K562 (cell line): ENCODE results near the gene CASTOR1. TPM values are rescaled to one million over a fixed set of nuclear protein-coding genes. Genes with fewer than 3 reads are reported as not detected.

ENCODE experiments used
- CHCHD3 ChIP-seq: fragments of 250-450 bp; sonication (Bioruptor Pico); IDR thresholded peaks from 2 replicates; pipeline ENCODE4 v2.1.2; 2022; ENCODE audit warnings: mild to moderate bottlenecking
- DPF2 ChIP-seq: fragments of 450-650 bp; IDR thresholded peaks from 2 replicates; pipeline ENCODE4 v1.6.1; 2016
- HDAC3 ChIP-seq: fragments of 450-650 bp; IDR thresholded peaks from 2 replicates; pipeline ENCODE4 v1.6.1; 2018; ENCODE audit warnings: borderline replicate concordance, mild to moderate bottlenecking, moderate library complexity; ENCODE audit not compliant: partially characterized antibody
- MTA1 ChIP-seq: fragments of 450-650 bp; IDR thresholded peaks from 2 replicates; pipeline ENCODE4 v1.6.1; 2017; ENCODE audit warnings: borderline replicate concordance
- polyA plus RNA-seq, 8 experiments: library from polyadenylated mRNA; depleted of rRNA in 4 of 8; stranded (reverse) in 5 of 8; unstranded in 3 of 8; fragments of >200 nt; fragmentation: Nextera tagmentation in 2 of 8; fragmentation: Illumina TruSeq in 1 of 8; extraction: Ambion mirVana in 2 of 8; extraction: Trizol in 1 of 8; gene quantifications; 2 replicates each; pipeline versions ENCODE4 v1.2.1 to v1.2.3, GENCODE V29; 2011 to 2014; ENCODE audit warnings: inconsistent platforms in 1 of 8, missing spikeins in 1 of 8
- total RNA-seq, 7 experiments: library from RNA; depleted of rRNA in 6 of 7; stranded (reverse); fragments of >200 nt in 6 of 7; fragmentation: Illumina TruSeq in 2 of 7; extraction: Trizol in 2 of 7; gene quantifications; 2 replicates each; pipeline versions ENCODE4 v1.2.1 to v1.2.3, GENCODE V29; 2011 to 2021; ENCODE audit warnings: low replicate concordance in 1 of 7
- TF ChIP-seq, protein P1 (sequence below): fragments of 450-650 bp; IDR thresholded peaks from 2 replicates; pipeline ENCODE4 v1.6.1; 2016; ENCODE audit warnings: low read depth
- TF ChIP-seq, protein P2 (sequence below): fragments of 450-650 bp; conservative IDR thresholded peaks from 2 replicates; pipeline ENCODE4 v1.6.1; 2016; ENCODE audit warnings: missing genetic modification characterization, low read depth, mild to moderate bottlenecking, missing compliant biosample characterization, moderate library complexity

Gene CASTOR1
- total and polyA plus RNA-seq, 9 of the 15 experiments (the other 6 are each of a cell fraction or from before 2014, with no cell fraction given): 0.35 to 2.6 (median 1.1) TPM

DNA sequence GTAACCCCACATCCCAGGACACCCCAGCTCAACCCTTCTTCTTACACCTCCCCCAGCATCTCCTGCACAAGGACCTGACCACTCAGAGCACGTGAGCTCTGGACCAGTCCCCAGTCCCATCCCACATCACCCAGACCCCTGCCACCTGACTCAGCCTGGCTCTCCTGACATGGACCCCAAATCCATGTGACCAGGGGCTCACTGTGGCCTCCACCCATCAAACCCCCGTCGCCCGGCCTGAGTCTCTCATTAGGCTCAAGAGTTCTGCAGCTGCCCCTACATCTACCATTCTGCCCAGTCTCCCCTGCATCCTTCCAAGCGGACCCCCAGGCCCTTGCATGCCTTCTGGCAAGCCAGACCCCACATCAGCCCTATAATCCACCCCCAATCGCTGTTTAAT is 40.8 kb downstream of the CASTOR1 start (continued):
- TF ChIP-seq, protein P1, sequence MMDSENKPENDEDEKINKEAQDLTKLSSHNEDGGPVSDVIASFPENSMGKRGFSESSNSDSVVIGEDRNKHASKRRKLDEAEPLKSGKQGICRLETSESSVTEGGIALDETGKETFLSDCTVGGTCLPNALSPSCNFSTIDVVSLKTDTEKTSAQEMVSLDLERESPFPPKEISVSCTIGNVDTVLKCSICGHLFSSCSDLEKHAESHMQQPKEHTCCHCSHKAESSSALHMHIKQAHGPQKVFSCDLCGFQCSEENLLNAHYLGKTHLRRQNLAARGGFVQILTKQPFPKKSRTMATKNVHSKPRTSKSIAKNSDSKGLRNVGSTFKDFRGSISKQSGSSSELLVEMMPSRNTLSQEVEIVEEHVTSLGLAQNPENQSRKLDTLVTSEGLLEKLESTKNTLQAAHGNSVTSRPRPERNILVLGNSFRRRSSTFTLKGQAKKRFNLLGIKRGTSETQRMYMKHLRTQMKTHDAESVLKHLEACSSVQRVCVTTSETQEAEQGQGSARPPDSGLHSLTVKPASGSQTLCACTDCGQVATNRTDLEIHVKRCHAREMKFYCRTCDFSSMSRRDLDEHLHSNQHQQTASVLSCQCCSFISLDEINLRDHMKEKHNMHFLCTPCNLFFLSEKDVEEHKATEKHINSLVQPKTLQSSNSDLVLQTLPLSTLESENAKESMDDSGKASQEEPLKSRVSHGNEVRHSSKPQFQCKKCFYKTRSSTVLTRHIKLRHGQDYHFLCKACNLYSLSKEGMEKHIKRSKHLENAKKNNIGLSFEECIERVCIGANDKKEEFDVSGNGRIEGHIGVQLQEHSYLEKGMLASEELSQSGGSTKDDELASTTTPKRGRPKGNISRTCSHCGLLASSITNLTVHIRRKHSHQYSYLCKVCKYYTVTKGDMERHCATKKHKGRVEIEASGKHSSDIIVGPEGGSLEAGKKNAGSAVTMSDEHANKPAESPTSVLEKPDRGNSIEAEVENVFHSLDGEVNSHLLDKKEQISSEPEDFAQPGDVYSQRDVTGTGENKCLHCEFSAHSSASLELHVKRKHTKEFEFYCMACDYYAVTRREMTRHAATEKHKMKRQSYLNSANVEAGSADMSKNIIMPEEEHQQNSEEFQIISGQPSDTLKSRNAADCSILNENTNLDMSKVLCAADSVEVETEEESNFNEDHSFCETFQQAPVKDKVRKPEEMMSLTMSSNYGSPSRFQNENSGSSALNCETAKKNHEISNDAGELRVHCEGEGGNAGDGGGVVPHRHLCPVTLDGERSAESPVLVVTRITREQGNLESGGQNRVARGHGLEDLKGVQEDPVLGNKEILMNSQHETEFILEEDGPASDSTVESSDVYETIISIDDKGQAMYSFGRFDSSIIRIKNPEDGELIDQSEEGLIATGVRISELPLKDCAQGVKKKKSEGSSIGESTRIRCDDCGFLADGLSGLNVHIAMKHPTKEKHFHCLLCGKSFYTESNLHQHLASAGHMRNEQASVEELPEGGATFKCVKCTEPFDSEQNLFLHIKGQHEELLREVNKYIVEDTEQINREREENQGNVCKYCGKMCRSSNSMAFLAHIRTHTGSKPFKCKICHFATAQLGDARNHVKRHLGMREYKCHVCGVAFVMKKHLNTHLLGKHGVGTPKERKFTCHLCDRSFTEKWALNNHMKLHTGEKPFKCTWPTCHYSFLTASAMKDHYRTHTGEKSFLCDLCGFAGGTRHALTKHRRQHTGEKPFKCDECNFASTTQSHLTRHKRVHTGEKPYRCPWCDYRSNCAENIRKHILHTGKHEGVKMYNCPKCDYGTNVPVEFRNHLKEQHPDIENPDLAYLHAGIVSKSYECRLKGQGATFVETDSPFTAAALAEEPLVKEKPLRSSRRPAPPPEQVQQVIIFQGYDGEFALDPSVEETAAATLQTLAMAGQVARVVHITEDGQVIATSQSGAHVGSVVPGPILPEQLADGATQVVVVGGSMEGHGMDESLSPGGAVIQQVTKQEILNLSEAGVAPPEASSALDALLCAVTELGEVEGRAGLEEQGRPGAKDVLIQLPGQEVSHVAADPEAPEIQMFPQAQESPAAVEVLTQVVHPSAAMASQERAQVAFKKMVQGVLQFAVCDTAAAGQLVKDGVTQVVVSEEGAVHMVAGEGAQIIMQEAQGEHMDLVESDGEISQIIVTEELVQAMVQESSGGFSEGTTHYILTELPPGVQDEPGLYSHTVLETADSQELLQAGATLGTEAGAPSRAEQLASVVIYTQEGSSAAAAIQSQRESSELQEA: no peak
- TF ChIP-seq DPF2 (no peak), CHCHD3 (no peak), HDAC3 (no peak), MTA1 (no peak)
- TF ChIP-seq, protein P2, sequence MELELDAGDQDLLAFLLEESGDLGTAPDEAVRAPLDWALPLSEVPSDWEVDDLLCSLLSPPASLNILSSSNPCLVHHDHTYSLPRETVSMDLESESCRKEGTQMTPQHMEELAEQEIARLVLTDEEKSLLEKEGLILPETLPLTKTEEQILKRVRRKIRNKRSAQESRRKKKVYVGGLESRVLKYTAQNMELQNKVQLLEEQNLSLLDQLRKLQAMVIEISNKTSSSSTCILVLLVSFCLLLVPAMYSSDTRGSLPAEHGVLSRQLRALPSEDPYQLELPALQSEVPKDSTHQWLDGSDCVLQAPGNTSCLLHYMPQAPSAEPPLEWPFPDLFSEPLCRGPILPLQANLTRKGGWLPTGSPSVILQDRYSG (tag): no peak
